ENCODE results near the gene ARHGEF10L.

The ARHGEF10L gene

GRCh38 chr1:17511188-17511587, 28.3 kb upstream of the ARHGEF10L start:
- Histone ChIP-seq H3K36me3 (ENCODE audit: control insufficient read depth in 2 of 2, insufficient read depth in 1 of 2, low read length in 2 of 2) (no peaks in the 10 kb centered on the region), H3K4me1 (ENCODE audit: control insufficient read depth, insufficient read depth, low read length) (no peaks in the 10 kb centered on the region), H3K9me3 (ENCODE audit: control insufficient read depth, insufficient read depth, low read depth, low read length) (no peaks in the 10 kb centered on the region), H3K27ac (ENCODE audit: extremely low read depth, low read depth, low read length) (no peak overlapping the region), H3K4me3 (ENCODE audit: low read depth, low read length) (no peak overlapping the region)
- TF ChIP-seq ZBTB21 (tag by site-specific recombination; IDR thresholded peaks at IDR 0.05) (no peak), ZSCAN16 (tag by site-specific recombination; IDR thresholded peaks at IDR 0.05) (no peak), KLF8 (tag by site-specific recombination; IDR thresholded peaks at IDR 0.05) (no peak), ZSCAN23 (tag by site-specific recombination; IDR thresholded peaks at IDR 0.05) (no peak), ZNF544 (tag by site-specific recombination; IDR thresholded peaks at IDR 0.05) (no peak), ZNF610 (tag by site-specific recombination; IDR thresholded peaks at IDR 0.05; ENCODE audit: borderline replicate concordance) (no peak), ZNF37A (tag by site-specific recombination; IDR thresholded peaks at IDR 0.05) (no peak), ZNF549 (tag by site-specific recombination; IDR thresholded peaks at IDR 0.05) (no peak), SP2 (tag by site-specific recombination; IDR thresholded peaks at IDR 0.05) (no peak), GLI4 (tag by site-specific recombination; IDR thresholded peaks at IDR 0.05) (no peak), ZBTB6 (tag by site-specific recombination; IDR thresholded peaks at IDR 0.05) (no peak), ZNF488 (tag by site-specific recombination; IDR thresholded peaks at IDR 0.05) (no peak), ZBTB8A (tag by site-specific recombination; IDR thresholded peaks at IDR 0.05) (no peak), ATF2 (tag by site-specific recombination; IDR thresholded peaks at IDR 0.05; ENCODE audit: low read depth) (no peak), ZNF623 (tag by site-specific recombination; IDR thresholded peaks at IDR 0.05) (no peak), SCRT2 (tag by site-specific recombination; IDR thresholded peaks at IDR 0.05) (no peak), PRDM1 (tag by site-specific recombination; IDR thresholded peaks at IDR 0.05) (no peak), ZNF426 (tag by site-specific recombination; IDR thresholded peaks at IDR 0.05) (no peak), PRDM10 (tag by site-specific recombination; IDR thresholded peaks at IDR 0.05) (no peak)
- CTCF ChIA-PET, result interaction anchor here (1.0 to 3.3 kb wide), 5 partner anchors 9 to 95 kb away, joined by 3 to 16 read pairs (median 3); no protein-coding TSS in a partner anchor
- POLR2A ChIA-PET, result interaction anchor here (1.1 kb wide), 1 partner anchor 86 kb away, joined by 3 read pairs; no protein-coding TSS in a partner anchor

- H3K4me3 ChIP-seq (ENCODE audit: low read depth, low read length), result no peak overlapping the region
- H3K4me1 ChIP-seq (ENCODE audit: control insufficient read depth, insufficient read depth, low read length), result no peaks in the 10 kb centered on the region
- no peak overlapping the region for H3K27ac ChIP-seq (ENCODE audit: extremely low read depth, low read depth, low read length)
- CTCF ChIA-PET, result interaction anchor here (3.2 to 3.3 kb wide), 2 partner anchors 11 to 93 kb away, joined by 14 to 16 read pairs; no protein-coding TSS in a partner anchor
- no peaks in the 10 kb centered on the region for H3K9me3 ChIP-seq (ENCODE audit: control insufficient read depth, insufficient read depth, low read depth, low read length)
- POLR2A ChIA-PET, result no interaction called here
- H3K36me3 ChIP-seq (ENCODE audit: control insufficient read depth in 2 of 2, insufficient read depth in 1 of 2, low read length in 2 of 2), result no peaks in the 10 kb centered on the region
- TF ChIP-seq ZNF211 (tag by site-specific recombination; IDR thresholded peaks at IDR 0.05; ENCODE audit: low read depth), result no peak
- no peak for TF ChIP-seq ZNF223 (tag by site-specific recombination; IDR thresholded peaks at IDR 0.05)
- no peak for TF ChIP-seq ZNF350 (tag by site-specific recombination; IDR thresholded peaks at IDR 0.05)
- no peak for TF ChIP-seq REPIN1 (tag by site-specific recombination; IDR thresholded peaks at IDR 0.05; ENCODE audit: low read depth)
- no peak for TF ChIP-seq ZNF324 (tag by site-specific recombination; IDR thresholded peaks at IDR 0.05)
- TF ChIP-seq PRDM4 (tag by site-specific recombination; IDR thresholded peaks at IDR 0.05), result no peak
- no peak for TF ChIP-seq SP3 (tag by site-specific recombination; IDR thresholded peaks at IDR 0.05)
- TF ChIP-seq ZNF248 (tag by site-specific recombination; IDR thresholded peaks at IDR 0.05), result no peak
- no peak for TF ChIP-seq ZNF701 (tag by site-specific recombination; IDR thresholded peaks at IDR 0.05)
These were observed 26.4 kb upstream of the ARHGEF10L start for GRCh38 chr1:17513131-17513530.
